ENCODE results near the gene SSTR5.

- TF ChIP-seq POLR2A (IDR thresholded peaks at IDR 0.05) = no peak
- TF ChIP-seq, protein P1, sequence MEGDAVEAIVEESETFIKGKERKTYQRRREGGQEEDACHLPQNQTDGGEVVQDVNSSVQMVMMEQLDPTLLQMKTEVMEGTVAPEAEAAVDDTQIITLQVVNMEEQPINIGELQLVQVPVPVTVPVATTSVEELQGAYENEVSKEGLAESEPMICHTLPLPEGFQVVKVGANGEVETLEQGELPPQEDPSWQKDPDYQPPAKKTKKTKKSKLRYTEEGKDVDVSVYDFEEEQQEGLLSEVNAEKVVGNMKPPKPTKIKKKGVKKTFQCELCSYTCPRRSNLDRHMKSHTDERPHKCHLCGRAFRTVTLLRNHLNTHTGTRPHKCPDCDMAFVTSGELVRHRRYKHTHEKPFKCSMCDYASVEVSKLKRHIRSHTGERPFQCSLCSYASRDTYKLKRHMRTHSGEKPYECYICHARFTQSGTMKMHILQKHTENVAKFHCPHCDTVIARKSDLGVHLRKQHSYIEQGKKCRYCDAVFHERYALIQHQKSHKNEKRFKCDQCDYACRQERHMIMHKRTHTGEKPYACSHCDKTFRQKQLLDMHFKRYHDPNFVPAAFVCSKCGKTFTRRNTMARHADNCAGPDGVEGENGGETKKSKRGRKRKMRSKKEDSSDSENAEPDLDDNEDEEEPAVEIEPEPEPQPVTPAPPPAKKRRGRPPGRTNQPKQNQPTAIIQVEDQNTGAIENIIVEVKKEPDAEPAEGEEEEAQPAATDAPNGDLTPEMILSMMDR (IDR thresholded peaks at IDR 0.05) = no peak
These were observed 45.1 kb upstream of the SSTR5 start for GRCh38 chr16:1027501-1027815.
